ENCODE measurements around the gene RBM4B. TPM values are rescaled to one million over a fixed set of nuclear protein-coding genes. Genes with fewer than 3 reads are reported as not detected.
A peak's percentile ranks its signal among the peaks of the same experiment; 100 is the strongest.
"Not testable (repeated sequence)": the region's sequence is repeated elsewhere in the genome, so short reads cannot be mapped to it uniquely, and the experiment has no call there.

RBM4B gene
- total and polyA plus RNA-seq, 2 experiments from 2014 or later, result 28.0 to 31.0 TPM

- H3K4me1 ChIP-seq (ENCODE audit: insufficient read depth), result peaks cover 26% of the 10 kb centered on the region
- no peak overlapping the region for H3K4me3 ChIP-seq
- H3K4me3 Mint-ChIP-seq, result peak overlapping the region; percentile 77; the same call in 2 of the 3 replicates
- no peaks in the 10 kb centered on the region for H3K9me2 ChIP-seq (ENCODE audit: insufficient read depth)
- H3K9me3 Mint-ChIP-seq, result no peaks in the 10 kb centered on the region; the same call in 2 of the 3 replicates
- no peak overlapping the region for H2AFZ ChIP-seq
- H3K4me2 ChIP-seq, result no peak overlapping the region
- ATAC-seq (no peak), DNase-seq (ENCODE audit: low spot score) (peak; percentile 21)
- H3K27me3 ChIP-seq (ENCODE audit: insufficient read depth), result peaks cover 43% of the 10 kb centered on the region
- no peak overlapping the region for H3K27ac ChIP-seq (ENCODE audit: low read depth)
- peaks cover 12% of the 10 kb centered on the region for H4K20me1 ChIP-seq (replicated peaks; ENCODE audit: insufficient read depth)
- TF ChIP-seq JUNB (IDR thresholded peaks at IDR 0.05; ENCODE audit: unreplicated experiment) (no peak), POLR2AphosphoS5 (IDR thresholded peaks at IDR 0.05; ENCODE audit: low read depth) (no peak), CREB1 (CRISPR knock-in tag; IDR thresholded peaks at IDR 0.05; ENCODE audit: low read depth) (no peak), REST (IDR thresholded peaks at IDR 0.05; ENCODE audit: unreplicated experiment) (no peak)
- H3K36me3 Mint-ChIP-seq (ENCODE audit: low read depth), result peaks cover 4% of the 10 kb centered on the region; the same call in 1 of the 3 replicates
- no peaks in the 10 kb centered on the region for H3K36me3 ChIP-seq (ENCODE audit: insufficient read depth)
- no peak overlapping the region for H3K27ac Mint-ChIP-seq
- H3F3A ChIP-seq (replicated peaks; ENCODE audit: low read depth), result peaks cover 24% of the 10 kb centered on the region; the same call in 1 of the 2 replicates
- H3K27me3 Mint-ChIP-seq (ENCODE audit: insufficient read depth, low read depth, poor library complexity), result peaks cover 37% of the 10 kb centered on the region
- H3K79me2 ChIP-seq (replicated peaks; ENCODE audit: insufficient read depth), result no peaks in the 10 kb centered on the region; the same call in none of the 2 replicates
- peaks cover 47% of the 10 kb centered on the region for H3K4me1 Mint-ChIP-seq
These were observed 48.0 kb upstream of the RBM4B start for GRCh38 chr11:66725647-66726046.

- no peak for TF ChIP-seq NANOG (IDR thresholded peaks at IDR 0.05; ENCODE audit: borderline replicate concordance)
- TF ChIP-seq CTCF (conservative IDR thresholded peaks at IDR 0.05; ENCODE audit: low read depth in 2 of 2), result no peak
- TF ChIP-seq EZH2phosphoT487 (IDR thresholded peaks at IDR 0.05; ENCODE audit: unreplicated experiment), result no peak
- TF ChIP-seq CREB1 (CRISPR knock-in tag; IDR thresholded peaks at IDR 0.05; ENCODE audit: low read depth), result no peak
- no peak for TF ChIP-seq JUNB (IDR thresholded peaks at IDR 0.05; ENCODE audit: unreplicated experiment)
- no peak for TF ChIP-seq ZNF331 (CRISPR knock-in tag; IDR thresholded peaks at IDR 0.05; ENCODE audit: low read depth)
- no peak for TF ChIP-seq ZNF114 (CRISPR knock-in tag; IDR thresholded peaks at IDR 0.05)
- TF ChIP-seq EZH2 (IDR thresholded peaks at IDR 0.05; ENCODE audit: low read depth, unreplicated experiment), result no peak
- TF ChIP-seq REST (IDR thresholded peaks at IDR 0.05; ENCODE audit: unreplicated experiment), result no peak
- H2AFZ ChIP-seq, result no peak overlapping the region
- no peak overlapping the region for H3K4me2 ChIP-seq
- no peaks in the 10 kb centered on the region for H3K9me2 ChIP-seq (ENCODE audit: insufficient read depth)
- H3K27me3 ChIP-seq (ENCODE audit: insufficient read depth), result peaks cover 37% of the 10 kb centered on the region
- DNase-seq (ENCODE audit: low spot score) (no peak), ATAC-seq (no peak)
- peaks cover 52% of the 10 kb centered on the region for H3K4me1 Mint-ChIP-seq
- peaks cover 12% of the 10 kb centered on the region for H4K20me1 ChIP-seq (replicated peaks; ENCODE audit: insufficient read depth)
- H3K36me3 Mint-ChIP-seq (ENCODE audit: low read depth), result peaks cover 4% of the 10 kb centered on the region; the same call in 1 of the 3 replicates
- peaks cover 32% of the 10 kb centered on the region for H3K4me1 ChIP-seq (ENCODE audit: insufficient read depth)
- no peak overlapping the region for H3K27ac Mint-ChIP-seq
- H3F3A ChIP-seq (replicated peaks; ENCODE audit: low read depth), result peaks cover 28% of the 10 kb centered on the region; the same call in 1 of the 2 replicates
- H3K4me3 ChIP-seq, result no peak overlapping the region
- no peaks in the 10 kb centered on the region; the same call in 2 of the 3 replicates for H3K9me3 Mint-ChIP-seq
- no peak overlapping the region for H3K27ac ChIP-seq (ENCODE audit: low read depth)
- no peaks in the 10 kb centered on the region; the same call in none of the 2 replicates for H3K79me2 ChIP-seq (replicated peaks; ENCODE audit: insufficient read depth)
- peaks cover 42% of the 10 kb centered on the region for H3K27me3 Mint-ChIP-seq (ENCODE audit: insufficient read depth, low read depth, poor library complexity)
- no peaks in the 10 kb centered on the region for H3K36me3 ChIP-seq (ENCODE audit: insufficient read depth)
- H3K4me3 Mint-ChIP-seq, result no peak overlapping the region
These were observed 47.4 kb upstream of the RBM4B start for GRCh38 chr11:66725114-66725513.

- not testable (repeated sequence) for ATAC-seq; H3K4me3 ChIP-seq; H3K27ac ChIP-seq (ENCODE audit: low read depth); H3K4me3 Mint-ChIP-seq; H3K36me3 ChIP-seq (ENCODE audit: insufficient read depth); H2AFZ ChIP-seq; H3K4me2 ChIP-seq; DNase-seq (ENCODE audit: low spot score); H3K27ac Mint-ChIP-seq; H3K79me2 ChIP-seq (replicated peaks; ENCODE audit: insufficient read depth); H3K9me3 Mint-ChIP-seq; H3K9me2 ChIP-seq (ENCODE audit: insufficient read depth)
- peaks cover 10% of the 10 kb centered on the region; the same call in 2 of the 3 replicates for H3K36me3 Mint-ChIP-seq (ENCODE audit: low read depth)
- Histone ChIP-seq H3F3A (replicated peaks; ENCODE audit: low read depth) (peaks cover 31% of the 10 kb centered on the region; the same call in 1 of the 2 replicates), H4K20me1 (replicated peaks; ENCODE audit: insufficient read depth) (peaks cover 12% of the 10 kb centered on the region), H3K27me3 (ENCODE audit: insufficient read depth) (peaks cover 28% of the 10 kb centered on the region), H3K4me1 (ENCODE audit: insufficient read depth) (peaks cover 36% of the 10 kb centered on the region)
- H3K27me3 Mint-ChIP-seq (ENCODE audit: insufficient read depth, low read depth, poor library complexity), result peaks cover 36% of the 10 kb centered on the region
- peaks cover 61% of the 10 kb centered on the region for H3K4me1 Mint-ChIP-seq
These were observed 46.5 kb upstream of the RBM4B start for GRCh38 chr11:66724167-66724566.
